ENCODE results near the gene GRIK2. TPM values are rescaled to one million over a fixed set of nuclear protein-coding genes. Genes with fewer than 3 reads are reported as not detected.

Gene GRIK2
- total RNA-seq, 1 experiment from 2014 or later: 6.6 TPM

- Histone ChIP-seq H3K4me3 (ENCODE audit: low read depth in 2 of 2, low read length in 2 of 2) (no peak overlapping the region), H3K36me3 (ENCODE audit: control insufficient read depth, insufficient read depth, low read length) (no peaks in the 10 kb centered on the region; the same call in 1 of the 2 replicates), H3K27ac (ENCODE audit: low read length) (no peak overlapping the region), H3K9me3 (ENCODE audit: control insufficient read depth, insufficient read depth, low read depth, low read length) (no peaks in the 10 kb centered on the region), H3K4me1 (ENCODE audit: control insufficient read depth, insufficient read depth, low read length) (no peaks in the 10 kb centered on the region), H3K27me3 (ENCODE audit: control insufficient read depth, insufficient read depth, low read length) (no peaks in the 10 kb centered on the region)
- ATAC-seq (no peak), DNase-seq (ENCODE audit: low read depth, low spot score) (no peak)
- TF ChIP-seq TCF7L2 (IDR thresholded peaks at IDR 0.05; ENCODE audit: low read depth, low read length): no peak
- TF ChIP-seq REST (IDR thresholded peaks at IDR 0.05; ENCODE audit: insufficient read depth in 1 of 2, low read depth in 2 of 2, low read length in 1 of 2): no peak
- TF ChIP-seq CTCF (IDR thresholded peaks at IDR 0.05): no peak
- no peak for TF ChIP-seq POLR2AphosphoS5 (IDR thresholded peaks at IDR 0.05; ENCODE audit: low read depth, low read length)
- TF ChIP-seq SIN3A (IDR thresholded peaks at IDR 0.05; ENCODE audit: borderline replicate concordance, insufficient read depth, low read depth, low read length): no peak
- POLR2A ChIA-PET: no interaction called here
- in situ Hi-C loops (cut with HindIII; ENCODE audit: low pct_unique_long_range_greater_than_20kb, low sequenced_read_pairs) (no loop called here), intact Hi-C loops (cut with micrococcal nuclease; ENCODE audit: unreplicated experiment) (no loop called here)
- CTCF ChIA-PET: no interaction called here
- no TSS peak for BruUV-seq (replicated peaks)
Measured at GRCh38 chr6:101936516-101936915, 543.0 kb downstream of the GRIK2 start.

GRCh38 chr6:101937108-101937507 lies 543.6 kb downstream of the GRIK2 start:
- Histone ChIP-seq H3K4me1 (ENCODE audit: control insufficient read depth, insufficient read depth, low read length) (no peaks in the 10 kb centered on the region), H3K27ac (ENCODE audit: low read length) (no peak overlapping the region), H3K4me3 (ENCODE audit: low read depth in 2 of 2, low read length in 2 of 2) (no peak overlapping the region), H3K36me3 (ENCODE audit: control insufficient read depth, insufficient read depth, low read length) (no peaks in the 10 kb centered on the region; the same call in 1 of the 2 replicates), H3K9me3 (ENCODE audit: control insufficient read depth, insufficient read depth, low read depth, low read length) (no peaks in the 10 kb centered on the region), H3K27me3 (ENCODE audit: control insufficient read depth, insufficient read depth, low read length) (no peaks in the 10 kb centered on the region)
- ChIA-PET POLR2A (no interaction called here), CTCF (no interaction called here)
- in situ Hi-C loops (cut with HindIII; ENCODE audit: low pct_unique_long_range_greater_than_20kb, low sequenced_read_pairs): no loop called here
- no TSS peak for BruUV-seq (replicated peaks)
- ATAC-seq: no peak
- TF ChIP-seq REST (IDR thresholded peaks at IDR 0.05; ENCODE audit: insufficient read depth in 1 of 2, low read depth in 2 of 2, low read length in 1 of 2) (no peak), SIN3A (IDR thresholded peaks at IDR 0.05; ENCODE audit: borderline replicate concordance, insufficient read depth, low read depth, low read length) (no peak), TCF7L2 (IDR thresholded peaks at IDR 0.05; ENCODE audit: low read depth, low read length) (no peak), CTCF (IDR thresholded peaks at IDR 0.05) (no peak), POLR2AphosphoS5 (IDR thresholded peaks at IDR 0.05; ENCODE audit: low read depth, low read length) (no peak)
- no peak for DNase-seq (ENCODE audit: low read depth, low spot score)
- intact Hi-C loops (cut with micrococcal nuclease; ENCODE audit: unreplicated experiment): no loop called here
